NCI-H2196 (cell line): ENCODE results near the gene TMEM272.
A peak's percentile ranks its signal among the peaks of the same experiment; 100 is the strongest.

Experiments used
- DNase-seq: peaks from one replicate; lab custom pipeline; 2025; ENCODE audit not compliant: unreplicated experiment; lab: John Stamatoyannopoulos, UW

The TMEM272 gene

GRCh38 chr13:51807041-51807440 is 37.9 kb downstream of the TMEM272 start:
- no peak for DNase-seq

GRCh38 chr13:51806566-51806965 is 38.4 kb downstream of the TMEM272 start:
- peak; percentile 58 for DNase-seq

GRCh38 chr13:51805925-51806324 is 39.1 kb downstream of the TMEM272 start:
- no peak for DNase-seq

- no peak for DNase-seq
These were observed 39.7 kb downstream of the TMEM272 start for GRCh38 chr13:51805313-51805712.

- no peak for DNase-seq
These were observed 40.4 kb downstream of the TMEM272 start for GRCh38 chr13:51804295-51805172.

DNA sequence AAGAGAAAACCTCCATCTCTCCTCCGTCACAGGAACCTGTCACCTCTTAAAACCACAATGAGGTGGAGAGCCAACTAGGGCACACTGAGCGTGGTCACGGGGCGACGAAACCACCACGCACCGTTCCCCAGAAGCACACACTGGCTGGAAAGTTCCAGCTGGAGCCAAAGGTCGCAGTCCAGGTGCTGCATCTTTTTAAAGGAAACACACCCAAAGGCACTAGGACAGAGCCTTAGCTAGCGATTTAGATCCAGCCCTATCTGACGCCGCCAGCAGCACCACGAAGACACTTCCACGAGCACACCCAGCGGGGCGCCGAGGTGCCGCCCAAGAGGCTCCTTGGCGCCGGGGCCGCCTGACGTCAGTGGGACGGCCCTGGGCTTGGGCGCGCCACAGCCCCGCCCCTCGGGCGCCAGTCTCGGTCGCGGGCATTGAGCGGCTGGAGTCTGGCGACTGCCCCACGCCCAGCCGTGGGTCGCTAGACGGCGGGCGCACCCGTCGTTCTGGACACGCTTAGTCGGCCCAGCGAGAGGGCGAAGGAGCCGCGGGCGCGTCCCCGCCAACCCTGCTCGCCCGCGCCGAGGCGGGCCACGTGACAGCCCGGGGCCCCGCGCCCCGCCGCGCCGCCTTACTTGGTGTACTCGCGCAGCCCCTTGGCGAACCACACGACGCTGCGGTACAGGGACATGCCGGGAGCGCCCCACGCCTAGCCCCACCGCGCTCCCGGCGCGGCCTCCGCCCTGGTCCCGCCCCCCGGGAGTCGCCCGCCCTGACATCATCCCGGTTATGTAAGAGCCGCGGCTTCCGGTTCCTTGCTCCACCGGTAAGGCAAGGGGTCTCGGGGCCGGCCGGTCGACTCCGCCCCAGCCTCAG is 41.3 kb downstream of the TMEM272 start, which contains the start of gene DHRS12:
DHRS12 (minus strand) TSS at position 742 of the 873 bp plus-strand sequence. CDS start 4,504 bp downstream, outside the sequence.
- peak; percentile 66 for DNase-seq

GRCh38 chr13:51802631-51803418 is 42.2 kb downstream of the TMEM272 start:
- DNase-seq, result no peak

DNA sequence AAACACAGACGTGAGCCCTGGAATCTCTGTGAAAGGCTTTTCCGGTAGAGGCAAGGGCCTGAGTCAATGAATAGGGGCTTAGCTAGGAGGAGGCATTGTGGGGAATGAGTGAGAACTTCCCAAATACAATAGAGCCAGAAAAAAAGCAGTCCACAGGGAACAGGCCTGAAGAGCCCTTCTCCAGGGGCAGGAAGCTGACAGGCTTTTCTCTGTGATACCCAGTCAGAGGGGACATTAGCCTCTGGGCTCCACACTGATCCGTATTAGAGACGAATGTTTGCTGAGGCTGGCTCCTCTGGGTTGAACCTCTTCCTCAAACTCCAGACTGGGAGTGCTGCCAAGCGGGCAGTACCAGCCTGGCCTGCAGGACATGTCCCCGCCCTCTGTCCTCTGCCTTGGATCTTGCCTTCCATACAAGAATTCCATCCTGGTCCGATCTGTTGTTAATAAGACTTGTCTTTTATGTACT is 43.3 kb downstream of the TMEM272 start:
- peak; percentile 62 for DNase-seq

GRCh38 chr13:51800486-51800885 is 44.5 kb downstream of the TMEM272 start:
- no peak for DNase-seq

GRCh38 chr13:51799261-51799660 is 45.7 kb downstream of the TMEM272 start:
- DNase-seq, result no peak

DNA sequence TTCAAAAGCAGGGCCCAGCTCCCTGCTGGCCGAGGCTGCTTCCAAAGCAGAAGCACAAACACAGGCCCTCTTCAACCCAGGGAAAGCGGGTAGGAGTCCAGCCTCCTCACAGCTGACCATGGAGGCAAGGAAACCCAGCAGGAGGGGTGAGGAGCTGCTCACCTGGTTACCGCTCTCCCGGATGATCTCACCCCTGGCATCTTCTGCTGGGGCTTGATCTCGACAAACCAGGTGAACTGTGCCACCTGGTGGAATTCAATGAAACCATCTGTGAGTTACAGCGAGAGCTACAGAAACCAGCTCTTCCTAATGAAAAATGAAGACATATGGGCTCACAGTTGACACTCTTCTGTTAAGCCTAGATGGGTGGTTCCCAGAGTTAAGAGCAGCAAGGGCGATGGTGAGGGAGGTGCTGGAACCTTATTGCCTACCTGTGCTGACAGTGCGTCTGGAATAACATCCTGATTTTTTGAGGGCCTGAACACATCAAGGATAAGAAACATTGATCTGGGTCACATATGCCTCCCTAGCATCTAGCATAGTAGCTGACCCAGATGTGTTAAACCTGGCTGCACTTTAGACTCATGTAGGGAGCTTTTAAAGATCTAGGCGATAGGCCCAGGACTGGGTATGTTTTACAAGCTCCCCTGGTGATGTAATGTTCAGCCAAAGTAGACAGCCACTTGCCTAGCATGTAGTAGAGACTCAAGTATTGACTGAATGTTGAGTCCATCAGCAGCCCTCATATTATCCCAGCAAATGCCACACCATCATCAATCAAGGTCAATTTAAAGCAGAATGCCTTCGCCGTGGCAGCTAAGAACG is 47.1 kb downstream of the TMEM272 start:
- peak; percentile 69 for DNase-seq

DNA sequence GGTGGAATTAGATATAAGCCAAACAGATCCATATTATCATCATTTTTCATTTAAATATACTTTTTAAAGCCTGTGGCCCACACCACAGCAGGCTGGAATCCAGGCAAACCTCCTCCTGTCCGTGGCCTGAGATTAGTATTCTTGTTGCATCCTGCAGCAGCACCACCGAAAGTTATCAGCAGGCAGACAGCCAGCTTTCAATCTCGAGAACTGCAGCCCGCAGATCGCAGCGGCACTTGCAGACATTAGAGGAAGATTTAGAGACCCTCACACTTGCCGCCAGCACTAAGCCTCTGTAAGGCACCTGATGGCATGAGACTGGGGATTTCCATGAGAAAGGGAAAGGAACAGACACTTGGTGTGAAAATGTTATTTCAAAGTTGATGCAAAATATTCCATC is 48.4 kb downstream of the TMEM272 start:
- DNase-seq, result no peak

- no peak for DNase-seq
These were observed 49.6 kb downstream of the TMEM272 start for GRCh38 chr13:51795419-51795818.

DNA sequence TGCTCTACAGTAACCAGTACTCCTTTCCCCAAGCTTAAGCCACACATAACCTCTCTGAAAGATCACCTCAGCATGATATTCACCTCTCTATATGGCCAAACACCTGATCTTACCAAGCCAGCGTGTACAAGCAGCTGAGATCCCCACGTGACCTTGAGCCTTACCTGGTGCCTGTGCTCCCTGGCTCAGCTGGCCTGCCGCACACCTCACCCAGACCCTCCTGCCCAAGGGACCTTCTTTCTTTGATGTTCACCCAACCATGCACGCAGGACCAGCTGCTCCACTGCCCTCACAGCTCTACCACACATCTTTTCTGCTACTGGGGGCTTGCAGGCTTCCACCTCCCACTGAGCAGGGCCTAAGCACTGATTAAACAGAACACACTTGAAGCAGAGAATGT is 50.0 kb downstream of the TMEM272 start:
- DNase-seq, result no peak

DNA sequence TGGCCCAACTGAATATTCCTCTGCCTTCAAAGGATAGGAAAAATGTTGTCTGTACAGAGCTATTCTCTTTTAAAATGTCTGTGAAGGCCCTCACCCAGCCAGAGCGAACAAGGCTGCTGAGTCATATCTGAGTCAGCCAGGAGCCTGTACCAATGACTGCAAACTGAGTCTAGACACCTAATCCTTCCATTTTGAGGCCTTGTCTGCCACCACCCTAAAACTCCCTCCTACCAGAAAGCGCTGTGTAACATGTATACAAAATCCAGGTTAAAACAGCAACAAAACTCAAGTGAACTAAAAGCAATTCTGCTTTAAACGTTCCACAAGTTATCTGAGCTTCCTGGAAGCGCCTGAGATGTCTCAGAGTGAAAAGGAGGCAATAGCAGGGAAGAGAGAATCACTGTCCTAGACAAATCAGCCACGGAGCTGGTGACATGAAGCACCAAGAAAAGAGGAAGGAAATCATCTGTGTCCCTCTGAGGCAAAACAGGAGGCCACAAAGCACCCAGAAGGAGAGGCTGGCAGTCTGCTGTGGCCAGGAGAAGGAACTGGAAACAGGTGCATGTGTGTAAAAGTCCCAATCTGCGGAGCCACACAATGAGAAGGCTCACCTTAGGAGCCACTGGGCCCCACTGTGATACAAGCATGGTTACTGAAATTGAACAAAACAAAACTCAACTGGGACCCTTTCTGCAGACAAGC is 51.3 kb downstream of the TMEM272 start:
- DNase-seq, result no peak

- DNase-seq, result no peak
These were observed 58.3 kb downstream of the TMEM272 start for GRCh38 chr13:51786425-51787265.

DNA sequence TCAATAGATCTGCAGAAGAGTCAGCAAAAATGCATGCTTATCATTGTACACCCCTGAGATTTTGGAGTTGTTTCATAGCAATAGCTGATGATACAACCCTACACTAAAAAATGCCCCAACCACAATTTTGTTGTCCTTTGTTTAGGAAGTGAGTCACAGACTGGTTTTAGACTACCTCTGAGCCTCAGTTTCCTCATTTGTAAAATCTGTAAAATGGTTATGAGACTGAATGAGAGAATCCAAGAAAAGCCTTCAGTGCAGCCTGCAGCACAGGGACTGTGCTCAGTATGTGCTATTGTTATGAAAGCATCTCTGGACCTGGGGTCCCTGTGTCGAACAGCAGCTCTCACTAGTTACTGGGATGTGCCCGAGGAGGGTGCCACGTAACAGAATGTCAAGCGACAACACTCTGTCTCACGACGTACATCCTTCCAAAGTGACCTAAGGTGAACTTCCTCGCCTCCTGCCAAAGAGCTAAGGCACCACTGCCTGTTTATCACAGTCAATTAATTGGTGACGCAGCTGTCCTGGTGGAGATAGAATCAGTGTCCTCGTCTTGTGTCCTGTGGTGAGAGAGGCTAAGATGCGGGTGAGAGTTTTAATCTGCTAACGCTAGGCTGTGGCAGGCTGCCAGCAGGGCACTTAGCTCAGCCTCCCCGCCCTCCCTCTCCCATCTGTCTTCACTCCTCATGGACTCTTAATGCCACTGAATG is 59.1 kb downstream of the TMEM272 start:
- no peak for DNase-seq

DNA sequence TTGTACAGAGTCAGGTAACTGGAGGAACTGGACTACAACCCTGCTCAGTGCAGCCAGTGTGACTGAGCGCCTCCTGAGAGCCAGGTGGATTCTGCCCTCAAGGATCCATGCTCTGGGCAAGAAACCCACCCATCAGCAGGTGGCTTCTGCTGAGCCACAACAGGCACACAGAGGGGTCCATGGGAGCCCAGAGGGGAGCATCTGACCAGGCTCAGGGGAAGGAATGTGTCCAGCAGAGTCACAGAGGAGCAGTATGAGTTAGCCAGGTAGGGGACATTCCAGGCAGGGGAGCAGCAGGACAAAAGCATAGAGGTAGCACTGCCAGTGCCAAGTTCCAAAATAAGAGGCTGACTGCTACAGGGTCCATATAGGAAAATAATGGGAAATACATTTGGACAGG is 60.9 kb downstream of the TMEM272 start:
- DNase-seq, result no peak
